ENCODE results near the gene TRIM9. TPM values are rescaled to one million over a fixed set of nuclear protein-coding genes. Genes with fewer than 3 reads are reported as not detected.

The TRIM9 gene
- total RNA-seq, 1 donor from 2014 or later: 2.3 TPM

DNA sequence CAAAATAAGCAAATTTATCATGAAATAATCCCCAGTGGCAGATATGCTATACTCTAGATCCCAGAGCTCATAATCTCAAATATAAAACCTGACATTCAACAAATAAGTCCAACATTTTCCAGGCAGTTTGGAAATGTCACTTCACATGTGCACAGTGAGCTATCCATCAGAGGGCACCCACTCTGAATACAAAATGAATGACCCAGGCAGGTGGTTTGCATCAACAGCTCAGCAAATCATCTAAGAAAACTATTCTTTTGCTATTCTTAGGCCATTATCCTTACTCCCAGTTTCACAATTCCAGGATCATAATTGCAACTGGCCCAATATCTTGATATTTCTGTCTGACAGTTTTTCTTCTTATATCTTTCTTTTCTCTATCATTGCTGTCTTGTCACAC is 38.5 kb downstream of the TRIM9 start:
- Mint-ChIP-seq H3K36me3 (ENCODE audit: low read depth, unreplicated experiment) (no peaks in the 10 kb centered on the region), H3K4me3 (ENCODE audit: unreplicated experiment) (no peak overlapping the region), H3K4me1 (ENCODE audit: unreplicated experiment) (no peaks in the 10 kb centered on the region), H3K27ac (ENCODE audit: unreplicated experiment) (no peak overlapping the region), H3K9me3 (ENCODE audit: unreplicated experiment) (no peaks in the 10 kb centered on the region), H3K27me3 (ENCODE audit: unreplicated experiment) (no peaks in the 10 kb centered on the region)
- TF ChIP-seq, protein P1, sequence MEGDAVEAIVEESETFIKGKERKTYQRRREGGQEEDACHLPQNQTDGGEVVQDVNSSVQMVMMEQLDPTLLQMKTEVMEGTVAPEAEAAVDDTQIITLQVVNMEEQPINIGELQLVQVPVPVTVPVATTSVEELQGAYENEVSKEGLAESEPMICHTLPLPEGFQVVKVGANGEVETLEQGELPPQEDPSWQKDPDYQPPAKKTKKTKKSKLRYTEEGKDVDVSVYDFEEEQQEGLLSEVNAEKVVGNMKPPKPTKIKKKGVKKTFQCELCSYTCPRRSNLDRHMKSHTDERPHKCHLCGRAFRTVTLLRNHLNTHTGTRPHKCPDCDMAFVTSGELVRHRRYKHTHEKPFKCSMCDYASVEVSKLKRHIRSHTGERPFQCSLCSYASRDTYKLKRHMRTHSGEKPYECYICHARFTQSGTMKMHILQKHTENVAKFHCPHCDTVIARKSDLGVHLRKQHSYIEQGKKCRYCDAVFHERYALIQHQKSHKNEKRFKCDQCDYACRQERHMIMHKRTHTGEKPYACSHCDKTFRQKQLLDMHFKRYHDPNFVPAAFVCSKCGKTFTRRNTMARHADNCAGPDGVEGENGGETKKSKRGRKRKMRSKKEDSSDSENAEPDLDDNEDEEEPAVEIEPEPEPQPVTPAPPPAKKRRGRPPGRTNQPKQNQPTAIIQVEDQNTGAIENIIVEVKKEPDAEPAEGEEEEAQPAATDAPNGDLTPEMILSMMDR (IDR thresholded peaks at IDR 0.05; ENCODE audit: unreplicated experiment): no peak
- DNase-seq (ENCODE audit: low spot score): no peak

DNA sequence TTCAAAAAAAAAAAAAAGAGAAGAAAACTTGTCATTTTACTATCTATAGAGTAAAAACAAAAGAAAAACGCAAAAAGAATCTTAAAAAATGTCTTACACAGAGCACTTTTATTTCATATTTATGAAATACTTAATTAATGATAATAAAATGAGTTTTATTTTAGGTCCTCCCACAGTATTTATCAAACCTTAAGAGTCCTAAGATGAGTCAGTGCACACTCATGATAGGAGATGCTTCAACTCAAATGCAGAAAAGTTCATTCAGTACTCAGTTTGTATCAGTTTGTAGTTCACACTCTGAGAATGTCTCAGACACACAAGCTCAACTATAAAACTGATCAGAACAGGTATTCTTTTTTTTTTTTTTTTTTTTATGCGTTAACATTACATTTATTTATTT is 41.7 kb downstream of the TRIM9 start:
- no peak overlapping the region for H3K4me3 Mint-ChIP-seq (ENCODE audit: unreplicated experiment)
- no peaks in the 10 kb centered on the region for H3K4me1 Mint-ChIP-seq (ENCODE audit: unreplicated experiment)
- TF ChIP-seq, protein P1 (IDR thresholded peaks at IDR 0.05; ENCODE audit: unreplicated experiment): no peak
- no peaks in the 10 kb centered on the region for H3K9me3 Mint-ChIP-seq (ENCODE audit: unreplicated experiment)
- H3K27ac Mint-ChIP-seq (ENCODE audit: unreplicated experiment): no peak overlapping the region
- no peak for DNase-seq (ENCODE audit: low spot score)
- no peaks in the 10 kb centered on the region for H3K36me3 Mint-ChIP-seq (ENCODE audit: low read depth, unreplicated experiment)
- H3K27me3 Mint-ChIP-seq (ENCODE audit: unreplicated experiment): no peaks in the 10 kb centered on the region

DNA sequence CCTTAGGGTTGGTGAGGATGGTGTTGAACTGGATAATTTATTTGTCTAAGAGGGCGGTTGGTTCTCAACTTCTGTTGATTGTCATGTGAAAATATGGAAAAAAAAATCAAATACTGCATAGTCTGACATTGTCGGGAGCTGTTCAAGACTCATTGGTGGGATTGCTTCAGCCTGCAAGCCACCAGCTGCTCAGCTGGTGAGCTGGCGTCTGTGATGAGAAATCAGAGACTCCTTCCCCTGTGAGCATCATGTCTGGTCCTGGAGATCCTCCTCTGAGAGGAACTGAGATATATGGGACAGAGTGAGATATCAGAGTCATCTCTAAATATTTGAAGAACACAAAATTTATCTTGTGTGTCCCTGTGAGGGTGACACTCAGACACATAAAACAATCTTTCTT is 49.9 kb downstream of the TRIM9 start:
- no peak for DNase-seq (ENCODE audit: low spot score)
- no peaks in the 10 kb centered on the region for H3K36me3 Mint-ChIP-seq (ENCODE audit: low read depth, unreplicated experiment)
- H3K27me3 Mint-ChIP-seq (ENCODE audit: unreplicated experiment): no peaks in the 10 kb centered on the region
- no peak overlapping the region for H3K4me3 Mint-ChIP-seq (ENCODE audit: unreplicated experiment)
- H3K27ac Mint-ChIP-seq (ENCODE audit: unreplicated experiment): no peak overlapping the region
- no peaks in the 10 kb centered on the region for H3K9me3 Mint-ChIP-seq (ENCODE audit: unreplicated experiment)
- peaks cover 16% of the 10 kb centered on the region for H3K4me1 Mint-ChIP-seq (ENCODE audit: unreplicated experiment)
- TF ChIP-seq, protein P1 (IDR thresholded peaks at IDR 0.05; ENCODE audit: unreplicated experiment): no peak

DNA sequence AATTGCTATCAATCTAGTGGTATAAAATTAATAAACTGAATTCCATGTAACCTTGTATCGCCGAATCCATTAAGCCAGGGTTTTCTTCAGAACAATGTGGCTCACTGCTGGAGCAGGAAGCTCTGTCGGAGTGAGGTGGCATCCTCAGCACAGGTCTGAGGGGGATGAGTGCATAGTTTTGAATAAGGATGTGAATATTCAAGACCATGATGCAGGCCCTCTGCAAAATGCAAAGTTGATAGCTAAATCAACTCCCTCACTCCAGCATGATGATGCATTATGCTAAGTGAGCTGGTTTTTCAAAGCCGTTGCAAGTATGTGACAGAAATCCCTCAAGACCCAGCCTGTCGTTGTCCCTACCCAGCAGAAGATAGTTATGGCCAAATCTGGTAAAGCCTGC is 53.0 kb downstream of the TRIM9 start:
- H3K9me3 Mint-ChIP-seq (ENCODE audit: unreplicated experiment): no peaks in the 10 kb centered on the region
- H3K4me1 Mint-ChIP-seq (ENCODE audit: unreplicated experiment): peaks cover 31% of the 10 kb centered on the region
- no peak overlapping the region for H3K4me3 Mint-ChIP-seq (ENCODE audit: unreplicated experiment)
- H3K27me3 Mint-ChIP-seq (ENCODE audit: unreplicated experiment): no peaks in the 10 kb centered on the region
- DNase-seq (ENCODE audit: low spot score): no peak
- no peak overlapping the region for H3K27ac Mint-ChIP-seq (ENCODE audit: unreplicated experiment)
- TF ChIP-seq, protein P1 (IDR thresholded peaks at IDR 0.05; ENCODE audit: unreplicated experiment): no peak
- H3K36me3 Mint-ChIP-seq (ENCODE audit: low read depth, unreplicated experiment): no peaks in the 10 kb centered on the region

DNA sequence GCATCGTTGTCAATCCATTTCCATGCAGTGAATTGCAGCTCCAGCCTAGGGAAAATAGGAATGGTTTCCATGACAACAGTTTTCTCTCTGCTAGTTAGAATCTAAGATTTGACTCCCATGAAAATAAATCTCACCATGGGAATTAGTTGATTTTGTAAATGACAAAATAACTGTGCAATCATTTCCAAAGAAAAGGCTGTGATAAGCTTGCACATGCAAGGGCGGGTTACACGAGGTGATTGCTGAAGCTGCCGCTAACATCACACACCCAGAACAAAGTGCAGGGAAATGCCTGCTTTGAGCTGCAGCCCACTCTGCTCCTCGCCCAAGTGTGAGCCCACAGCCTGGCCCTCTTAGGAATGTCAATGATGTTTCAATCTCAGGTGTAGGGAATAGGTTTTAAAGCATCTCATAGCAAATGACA is 53.8 kb downstream of the TRIM9 start:
- TF ChIP-seq, protein P1 (IDR thresholded peaks at IDR 0.05; ENCODE audit: unreplicated experiment): no peak
- Mint-ChIP-seq H3K27me3 (ENCODE audit: unreplicated experiment) (no peaks in the 10 kb centered on the region), H3K36me3 (ENCODE audit: low read depth, unreplicated experiment) (no peaks in the 10 kb centered on the region), H3K4me3 (ENCODE audit: unreplicated experiment) (no peak overlapping the region), H3K4me1 (ENCODE audit: unreplicated experiment) (peaks cover 34% of the 10 kb centered on the region), H3K27ac (ENCODE audit: unreplicated experiment) (no peak overlapping the region), H3K9me3 (ENCODE audit: unreplicated experiment) (no peaks in the 10 kb centered on the region)
- no peak for DNase-seq (ENCODE audit: low spot score)
